CD4-positive, alpha-beta T cell treated with Interleukin-4 for 4 hours (primary cell): ENCODE measurements around the gene TNK2.

Source experiments
- DNase-seq: peaks from one replicate; pipeline ENCODE4 v3.0.0-alpha.2; 2020

TNK2 gene

GRCh38 chr3:195815169-195815771, 93.1 kb downstream of the TNK2 start:
- DNase-seq = no peak

- DNase-seq = no peak
These were observed 94.3 kb downstream of the TNK2 start for GRCh38 chr3:195813916-195814640.
